Prostate gland (tissue), 2 donors: ENCODE results near the gene MED29. TPM values are rescaled to one million over a fixed set of nuclear protein-coding genes. Genes with fewer than 3 reads are reported as not detected.

ENCODE experiments used
- DNase-seq: peaks from one replicate; pipeline ENCODE4 v3.0.0-alpha.2; 2019; ENCODE audit warnings: low spot score
- H3K27ac ChIP-seq, 2 donors: fragments of 200-600 bp; sonication (generic); 2 replicates each; pipeline ENCODE4 v1.5.1; 2017 to 2019
- H3K27me3 ChIP-seq: fragments of 200-600 bp; sonication (generic); replicated peaks from 2 replicates; pipeline ENCODE4 v1.5.1; 2019; ENCODE audit not compliant: insufficient read depth
- H3K36me3 ChIP-seq, 2 donors: fragments of 200-600 bp; sonication (generic); 1 replicate in 1 of 2; 2 replicates in 1 of 2; pipeline versions ENCODE4 v1.5.1 to v1.8.1; 2017 to 2019
- H3K4me1 ChIP-seq: fragments of 200-600 bp; sonication (generic); replicated peaks from 2 replicates; pipeline ENCODE4 v1.5.1; 2019
- H3K4me3 ChIP-seq, 2 donors: fragments of 200-600 bp; sonication (generic); 2 replicates each; pipeline ENCODE4 v1.5.1; 2017 to 2019
- H3K9me3 ChIP-seq: fragments of 200-600 bp; sonication (generic); 2 replicates; pipeline ENCODE4 v1.5.1; 2017
- CTCF ChIP-seq, 4 experiments: fragments of 200-600 bp in 2 of 4; fragments of 450-650 bp in 2 of 4; sonication (generic) in 2 of 4; IDR thresholded peaks; 1 replicate in 3 of 4; 2 replicates in 1 of 4; pipeline ENCODE4 v1.5.1; 2016 to 2019; ENCODE audit warnings: antibody characterized with exemption in 4 of 4, mild to moderate bottlenecking in 2 of 4, moderate library complexity in 2 of 4
- POLR2A ChIP-seq: fragments of 450-650 bp; IDR thresholded peaks from one replicate; pipeline ENCODE4 v1.6.1; 2016; ENCODE audit warnings: antibody characterized with exemption, mild to moderate bottlenecking
- POLR2AphosphoS5 ChIP-seq: sonication (generic); formaldehyde crosslinking; IDR thresholded peaks from one replicate; pipeline ENCODE4 v1.6.1; 2017; ENCODE audit warnings: antibody characterized with exemption
- WGBS: methylation state at CpG from one replicate; pipeline ENCODE4 v1.1.5; 2018; 5-methylcytosine and 5-hydroxymethylcytosine counted together
- intact Hi-C: fragments of 100-400 bp; cut with DNase I; formaldehyde crosslinking; loops from one replicate; pipeline ENCODE4 v1.14.2; 2022
- total RNA-seq, 2 donors: library from RNA; depleted of rRNA; stranded (reverse); fragments of >200 nt; gene quantifications; one replicate each; pipeline ENCODE4 v1.1.0, GENCODE V29; 2016

The MED29 gene
- total RNA-seq, 2 donors from 2014 or later: 50.2 to 56.4 TPM

GRCh38 chr19:39360599-39360998, 30.6 kb upstream of the MED29 start:
- H3K4me3 ChIP-seq: no peak overlapping the region
- no peaks in the 10 kb centered on the region for H3K27me3 ChIP-seq
- H3K9me3 ChIP-seq: no peaks in the 10 kb centered on the region
- intact Hi-C loops: no loop called here
- no peaks in the 10 kb centered on the region for H3K4me1 ChIP-seq
- no peak for DNase-seq
- TF ChIP-seq POLR2A (no peak), CTCF (IDR thresholded peaks at IDR 0.05) (no peak), POLR2AphosphoS5 (no peak)
- WGBS: 94% methylated on average over 1 of the region's 1 CpG
- no peak overlapping the region for H3K27ac ChIP-seq
- peaks cover 14 to 16% of the 10 kb centered on the region in 2 donors for H3K36me3 ChIP-seq

- Histone ChIP-seq H3K27me3 (no peaks in the 10 kb centered on the region), H3K9me3 (no peaks in the 10 kb centered on the region), H3K4me1 (no peaks in the 10 kb centered on the region), H3K27ac (no peak overlapping the region), H3K4me3 (no peak overlapping the region), H3K36me3 (peaks cover 6 to 14% of the 10 kb centered on the region in 2 donors)
- DNase-seq: no peak
- TF ChIP-seq POLR2AphosphoS5: no peak
- TF ChIP-seq POLR2A: no peak
- no peak for TF ChIP-seq CTCF (IDR thresholded peaks at IDR 0.05)
- intact Hi-C loops: no loop called here
- WGBS: 58% methylated on average over 6 of the region's 6 CpGs
Measured at GRCh38 chr19:39362682-39363657, 28.2 kb upstream of the MED29 start.

- H3K9me3 ChIP-seq: no peaks in the 10 kb centered on the region
Measured at GRCh38 chr19:39363901-39364457, 27.2 kb upstream of the MED29 start.

GRCh38 chr19:39365531-39365930, 25.6 kb upstream of the MED29 start:
- intact Hi-C loops: no loop called here
- Histone ChIP-seq H3K27me3 (no peaks in the 10 kb centered on the region), H3K4me1 (no peaks in the 10 kb centered on the region), H3K4me3 (no peak overlapping the region), H3K27ac (no peak overlapping the region), H3K9me3 (no peaks in the 10 kb centered on the region), H3K36me3 (peaks cover 12 to 15% of the 10 kb centered on the region in 2 donors)
- DNase-seq: no peak
- 100% methylated on average over 1 of the region's 1 CpG for WGBS
- TF ChIP-seq POLR2AphosphoS5 (no peak), CTCF (IDR thresholded peaks at IDR 0.05) (no peak), POLR2A (no peak)

More at GRCh38 chr19:39363901-39364457, 27.2 kb upstream of the MED29 start:
- intact Hi-C loops: no loop called here
- no peak overlapping the region for H3K4me3 ChIP-seq
- DNase-seq: no peak
- H3K36me3 ChIP-seq: peaks cover 6 to 9% of the 10 kb centered on the region in 2 donors
- H3K4me1 ChIP-seq: no peaks in the 10 kb centered on the region
- H3K27me3 ChIP-seq: no peaks in the 10 kb centered on the region
- 78% methylated on average over 5 of the region's 5 CpGs for WGBS
- TF ChIP-seq POLR2AphosphoS5 (no peak), CTCF (IDR thresholded peaks at IDR 0.05) (no peak), POLR2A (no peak)
- H3K27ac ChIP-seq: no peak overlapping the region
